Peyer's patch (tissue), 4 donors: ENCODE data around the gene DISC1. TPM values are rescaled to one million over a fixed set of nuclear protein-coding genes. Genes with fewer than 3 reads are reported as not detected.

Experiments
- DNase-seq, 3 donors: peaks; one replicate each; pipeline ENCODE4 v3.0.0-alpha.2; 2017 to 2019
- H3K27ac ChIP-seq, 4 donors: fragments of 200-600 bp; sonication (generic); one replicate each; pipeline ENCODE4 v1.5.1; 2016 to 2019
- H3K27me3 ChIP-seq, 2 donors: fragments of 200-600 bp; sonication (generic); one replicate each; pipeline ENCODE4 v1.5.1; 2019
- H3K36me3 ChIP-seq, 3 donors: fragments of 200-600 bp; sonication (generic); one replicate each; pipeline ENCODE4 v1.5.1; 2016 to 2019
- H3K4me1 ChIP-seq, 4 donors: fragments of 200-600 bp; sonication (generic); one replicate each; pipeline ENCODE4 v1.5.1; 2016 to 2019
- H3K4me3 ChIP-seq, 4 donors: fragments of 200-600 bp; sonication (generic); 1 replicate in 3 of 4; 2 replicates in 1 of 4; pipeline ENCODE4 v1.5.1; 2016 to 2019; ENCODE audit warnings: mild to moderate bottlenecking in 1 of 4
- H3K9me3 ChIP-seq, 4 donors: fragments of 200-600 bp; sonication (generic); one replicate each; pipeline ENCODE4 v1.5.1; 2016 to 2019; ENCODE audit warnings: mild to moderate bottlenecking in 1 of 4
- CTCF ChIP-seq, 6 experiments: fragments of 450-650 bp in 4 of 6; fragments of 200-600 bp in 2 of 6; sonication (generic) in 1 of 6; IDR thresholded peaks; one replicate each; pipeline ENCODE4 v1.5.1; 2017 to 2019; ENCODE audit warnings: antibody characterized with exemption in 6 of 6, mild to moderate bottlenecking in 3 of 6, moderate library complexity in 1 of 6
- POLR2A ChIP-seq, 2 donors: fragments of 450-650 bp; IDR thresholded peaks; one replicate each; pipeline ENCODE4 v1.5.1; 2017; ENCODE audit warnings: antibody characterized with exemption in 2 of 2, mild to moderate bottlenecking in 2 of 2, moderate library complexity in 2 of 2
- total RNA-seq, 4 donors: library from RNA; depleted of rRNA; stranded (reverse); fragments of >200 nt; gene quantifications; one replicate each; pipeline ENCODE4 v1.1.0, GENCODE V29; 2016

DISC1 gene
- total RNA-seq, 4 donors from 2014 or later, result 2.3 to 39.6 (median 5.6) TPM

GRCh38 chr1:231930257-231930947 lies 303.8 kb downstream of the DISC1 start:
- Histone ChIP-seq H3K36me3 (no peaks in the 10 kb centered on the region), H3K4me3 (no peak overlapping the region), H3K27ac (no peak overlapping the region), H3K9me3 (peaks cover 0 to 7% (median 2%) of the 10 kb centered on the region in 4 donors), H3K27me3 (no peaks in the 10 kb centered on the region), H3K4me1 (peaks cover 0 to 5% (median 0%) of the 10 kb centered on the region in 4 donors)
- TF ChIP-seq POLR2A (IDR thresholded peaks at IDR 0.05) (no peak), CTCF (IDR thresholded peaks at IDR 0.05) (no peak)
- no peak for DNase-seq

- TF ChIP-seq CTCF (IDR thresholded peaks at IDR 0.05), result no peak
- no peak for TF ChIP-seq POLR2A (IDR thresholded peaks at IDR 0.05)
- Histone ChIP-seq H3K4me3 (no peak overlapping the region), H3K27ac (no peak overlapping the region), H3K27me3 (no peaks in the 10 kb centered on the region), H3K36me3 (no peaks in the 10 kb centered on the region), H3K9me3 (peaks cover 0 to 7% (median 2%) of the 10 kb centered on the region in 4 donors), H3K4me1 (peaks cover 0 to 5% (median 0%) of the 10 kb centered on the region in 4 donors)
- DNase-seq, result no peak
Measured at GRCh38 chr1:231931146-231931545, 304.6 kb downstream of the DISC1 start.

- H3K4me3 ChIP-seq, result no peak overlapping the region
- H3K4me1 ChIP-seq, result peaks cover 0 to 5% (median 0%) of the 10 kb centered on the region in 4 donors
- no peaks in the 10 kb centered on the region for H3K36me3 ChIP-seq
- TF ChIP-seq CTCF (IDR thresholded peaks at IDR 0.05), result peak in 5 of 6 experiments; percentile 14 to 55 (median 47)
- no peak for TF ChIP-seq POLR2A (IDR thresholded peaks at IDR 0.05)
- DNase-seq, result peak in 1 of 3 donors; percentile 51
- no peaks in the 10 kb centered on the region for H3K27me3 ChIP-seq
- no peak overlapping the region for H3K27ac ChIP-seq
- H3K9me3 ChIP-seq, result peaks cover 0 to 7% (median 2%) of the 10 kb centered on the region in 4 donors
Measured at GRCh38 chr1:231931846-231932454, 305.4 kb downstream of the DISC1 start.

- no peak for TF ChIP-seq POLR2A (IDR thresholded peaks at IDR 0.05)
- TF ChIP-seq CTCF (IDR thresholded peaks at IDR 0.05), result no peak
- Histone ChIP-seq H3K4me3 (no peak overlapping the region), H3K9me3 (peaks cover 0 to 7% (median 2%) of the 10 kb centered on the region in 4 donors), H3K27me3 (no peaks in the 10 kb centered on the region), H3K4me1 (peaks cover 0 to 5% (median 0%) of the 10 kb centered on the region in 4 donors), H3K36me3 (no peaks in the 10 kb centered on the region), H3K27ac (no peak overlapping the region)
- no peak for DNase-seq
Measured at GRCh38 chr1:231933711-231934626, 307.4 kb downstream of the DISC1 start.

- peaks cover 0 to 5% (median 0%) of the 10 kb centered on the region in 4 donors for H3K4me1 ChIP-seq
- H3K27me3 ChIP-seq, result no peaks in the 10 kb centered on the region
- TF ChIP-seq POLR2A (IDR thresholded peaks at IDR 0.05) (no peak), CTCF (IDR thresholded peaks at IDR 0.05) (no peak)
- H3K27ac ChIP-seq, result no peak overlapping the region
- peaks cover 0 to 7% (median 2%) of the 10 kb centered on the region in 4 donors for H3K9me3 ChIP-seq
- no peak overlapping the region for H3K4me3 ChIP-seq
- DNase-seq, result no peak
- H3K36me3 ChIP-seq, result no peaks in the 10 kb centered on the region
Measured at GRCh38 chr1:231934797-231935196, 308.2 kb downstream of the DISC1 start.
